Mesendoderm (in vitro differentiated cells): Measurements from ENCODE around the gene ARL4A. TPM values are rescaled to one million over a fixed set of nuclear protein-coding genes. Genes with fewer than 3 reads are reported as not detected.

Source experiments
- DNase-seq: peaks from one replicate; pipeline ENCODE4 v3.0.0; 2013
- H2AK5ac ChIP-seq: 2 replicates; pipeline ENCODE4 v1.6.1; 2013; ENCODE audit warnings: low read length, inconsistent platforms
- H2BK120ac ChIP-seq: 2 replicates; pipeline ENCODE4 v1.6.1; 2013; ENCODE audit warnings: low read depth, mild to moderate bottlenecking, low read length, moderate library complexity, mixed read lengths
- H2BK15ac ChIP-seq: replicated peaks from 2 replicates; pipeline ENCODE4 v1.6.1; 2013; ENCODE audit warnings: low read depth, mild to moderate bottlenecking, moderate library complexity
- H2BK5ac ChIP-seq: 2 replicates; pipeline ENCODE4 v1.6.1; 2013; ENCODE audit warnings: low read length, inconsistent platforms
- H3K18ac ChIP-seq: 2 replicates; pipeline ENCODE4 v1.6.1; 2013; ENCODE audit warnings: mild to moderate bottlenecking, low read length, mixed read lengths
- H3K23ac ChIP-seq: one replicate; pipeline ENCODE4 v1.6.1; 2013; ENCODE audit warnings: low read length
- H3K27ac ChIP-seq: 2 replicates; pipeline ENCODE4 v1.5.1; 2013; ENCODE audit warnings: low read depth, mild to moderate bottlenecking, inconsistent platforms, low read length, moderate library complexity
- H3K27me3 ChIP-seq: 2 replicates; pipeline ENCODE4 v1.6.1; 2013; ENCODE audit warnings: low read length, control low read depth, mild to moderate bottlenecking, inconsistent platforms; ENCODE audit not compliant: insufficient read depth, poor library complexity
- H3K36me3 ChIP-seq: 2 replicates; pipeline ENCODE4 v1.6.1; 2013; ENCODE audit warnings: low read length, inconsistent platforms; ENCODE audit not compliant: control insufficient read depth, insufficient read depth
- H3K4ac ChIP-seq: one replicate; pipeline ENCODE4 v1.6.1; 2013; ENCODE audit warnings: low read depth, mild to moderate bottlenecking, low read length, moderate library complexity
- H3K4me1 ChIP-seq: 2 replicates; pipeline ENCODE4 v1.6.1; 2013; ENCODE audit warnings: low read depth, low read length, inconsistent platforms; ENCODE audit not compliant: control insufficient read depth
- H3K4me2 ChIP-seq: 2 replicates; pipeline ENCODE4 v1.6.1; 2013; ENCODE audit warnings: low read length
- H3K4me3 ChIP-seq: 2 replicates; pipeline ENCODE4 v1.5.1; 2013; ENCODE audit warnings: mild to moderate bottlenecking, low read length
- H3K56ac ChIP-seq: one replicate; pipeline ENCODE4 v1.6.1; 2013; ENCODE audit warnings: low read length
- H3K79me1 ChIP-seq: 2 replicates; pipeline ENCODE4 v1.6.1; 2013; ENCODE audit warnings: low read length, inconsistent platforms
- H3K79me2 ChIP-seq: 2 replicates; pipeline ENCODE4 v1.6.1; 2013; ENCODE audit warnings: mild to moderate bottlenecking, low read length; ENCODE audit not compliant: control insufficient read depth, insufficient read depth
- H3K9ac ChIP-seq: 2 replicates; pipeline ENCODE4 v1.6.1; 2013; ENCODE audit warnings: low read length, inconsistent platforms
- H4K5ac ChIP-seq: one replicate; pipeline ENCODE4 v1.6.1; 2013; ENCODE audit warnings: low read length
- H4K8ac ChIP-seq: one replicate; pipeline ENCODE4 v1.6.1; 2013; ENCODE audit warnings: low read depth, mild to moderate bottlenecking, control low read depth, low read length, moderate library complexity
- WGBS: extraction: QIAGEN DNeasy Blood & Tissue Kit; methylation state at CpG from one replicate; pipeline ENCODE4 v1.1.7; 2013; ENCODE audit warnings: low lambda C conversion rate, missing lambda C conversion rate; ENCODE audit not compliant: insufficient coverage; ENCODE audit errors: extremely low coverage; 5-methylcytosine and 5-hydroxymethylcytosine counted together
- polyA plus RNA-seq, 2 experiments: library from polyadenylated mRNA; stranded (reverse); fragments of 200-250 nt; gene quantifications; one replicate each; pipeline ENCODE4 v1.2.3, GENCODE V29; 2013

Gene ARL4A
- polyA plus RNA-seq (2013, experiment 1 of 2) = 18.5 TPM
- polyA plus RNA-seq (2013, experiment 2 of 2) = 21.7 TPM

GRCh38 chr7:12686891-12687717 is at the start of gene ARL4A:
TSS of gene ARL4A (plus strand) at chr7:12687633. CDS start at chr7:12688255, 622 bp downstream.
- Histone ChIP-seq H3K27ac (peak within 1 kb of the TSS; percentile 77), H3K9ac (peak within 1 kb of the TSS; percentile 71), H3K4me3 (peak within 1 kb of the TSS; percentile 80), H3K23ac (no peak within 1 kb of the TSS), H2BK5ac (no peak within 1 kb of the TSS), H4K5ac (no peak within 1 kb of the TSS), H2BK15ac (no peak within 1 kb of the TSS), H2BK120ac (no peak within 1 kb of the TSS), H3K56ac (peak within 1 kb of the TSS; percentile 82), H3K79me1 (no peaks in the 10 kb centered on the region), H3K79me2 (peaks cover 10% of the 10 kb centered on the region), H3K4me2 (peak within 1 kb of the TSS; percentile 47), H2AK5ac (no peak within 1 kb of the TSS), H3K18ac (peak within 1 kb of the TSS; percentile 29), H3K36me3 (no peaks in the 10 kb centered on the region), H4K8ac (no peak within 1 kb of the TSS), H3K27me3 (no peaks in the 10 kb centered on the region), H3K4ac (peak within 1 kb of the TSS; percentile 64), H3K4me1 (no peaks in the 10 kb centered on the region)
- no CpG with 5 or more reads among the region's 73 CpGs for WGBS
- DNase-seq = peak; percentile 98

- Histone ChIP-seq H3K18ac (no peak overlapping the region), H3K4me3 (no peak overlapping the region), H2BK5ac (no peak overlapping the region), H3K9ac (no peak overlapping the region), H4K5ac (no peak overlapping the region), H4K8ac (no peak overlapping the region), H3K27ac (no peak overlapping the region), H3K79me2 (no peaks in the 10 kb centered on the region), H3K56ac (no peak overlapping the region), H3K27me3 (no peaks in the 10 kb centered on the region), H3K4me2 (no peak overlapping the region), H3K79me1 (no peaks in the 10 kb centered on the region), H3K4ac (no peak overlapping the region), H2AK5ac (no peak overlapping the region), H3K36me3 (no peaks in the 10 kb centered on the region), H2BK15ac (no peak overlapping the region), H3K23ac (no peak overlapping the region), H2BK120ac (no peak overlapping the region), H3K4me1 (no peaks in the 10 kb centered on the region)
- WGBS = no CpG with 5 or more reads among the region's 4 CpGs
- no peak for DNase-seq
Observed at GRCh38 chr7:12637819-12638592, 49.4 kb upstream of the ARL4A start.

GRCh38 chr7:12638851-12639456 is 48.5 kb upstream of the ARL4A start:
- H3K9ac ChIP-seq = no peak overlapping the region
- H3K79me2 ChIP-seq = no peaks in the 10 kb centered on the region
- H3K4me1 ChIP-seq = no peaks in the 10 kb centered on the region
- H3K79me1 ChIP-seq = no peaks in the 10 kb centered on the region
- H2AK5ac ChIP-seq = no peak overlapping the region
- no peak overlapping the region for H2BK15ac ChIP-seq
- no peaks in the 10 kb centered on the region for H3K36me3 ChIP-seq
- no peak overlapping the region for H3K18ac ChIP-seq
- no peak overlapping the region for H4K8ac ChIP-seq
- no peak overlapping the region for H3K27ac ChIP-seq
- H3K4me3 ChIP-seq = no peak overlapping the region
- H3K4me2 ChIP-seq = no peak overlapping the region
- H3K56ac ChIP-seq = no peak overlapping the region
- H3K23ac ChIP-seq = no peak overlapping the region
- H3K27me3 ChIP-seq = no peaks in the 10 kb centered on the region
- H3K4ac ChIP-seq = no peak overlapping the region
- no CpG with 5 or more reads among the region's 6 CpGs for WGBS
- no peak overlapping the region for H2BK5ac ChIP-seq
- peak; percentile 16 for DNase-seq
- H4K5ac ChIP-seq = no peak overlapping the region
- no peak overlapping the region for H2BK120ac ChIP-seq

- no peak overlapping the region for H3K23ac ChIP-seq
- H3K27ac ChIP-seq = no peak overlapping the region
- no peak overlapping the region for H2BK120ac ChIP-seq
- no peak overlapping the region for H3K4ac ChIP-seq
- H3K56ac ChIP-seq = no peak overlapping the region
- no peak overlapping the region for H2AK5ac ChIP-seq
- H4K8ac ChIP-seq = no peak overlapping the region
- no peak overlapping the region for H2BK15ac ChIP-seq
- H3K79me2 ChIP-seq = no peaks in the 10 kb centered on the region
- no peak overlapping the region for H3K18ac ChIP-seq
- H3K4me3 ChIP-seq = no peak overlapping the region
- no CpG with 5 or more reads among the region's 7 CpGs for WGBS
- H2BK5ac ChIP-seq = no peak overlapping the region
- H4K5ac ChIP-seq = no peak overlapping the region
- H3K79me1 ChIP-seq = no peaks in the 10 kb centered on the region
- H3K4me2 ChIP-seq = no peak overlapping the region
- H3K27me3 ChIP-seq = no peaks in the 10 kb centered on the region
- DNase-seq = no peak
- no peaks in the 10 kb centered on the region for H3K36me3 ChIP-seq
- H3K4me1 ChIP-seq = no peaks in the 10 kb centered on the region
- no peak overlapping the region for H3K9ac ChIP-seq
Observed at GRCh38 chr7:12640299-12641096, 46.9 kb upstream of the ARL4A start.

GRCh38 chr7:12641196-12641595 is 46.2 kb upstream of the ARL4A start:
- Histone ChIP-seq H2BK120ac (no peak overlapping the region), H2BK15ac (no peak overlapping the region), H3K4ac (no peak overlapping the region), H4K5ac (no peak overlapping the region), H3K36me3 (no peaks in the 10 kb centered on the region), H3K79me2 (no peaks in the 10 kb centered on the region), H4K8ac (no peak overlapping the region), H2AK5ac (no peak overlapping the region), H3K23ac (no peak overlapping the region), H3K56ac (no peak overlapping the region), H3K27ac (no peak overlapping the region), H3K18ac (no peak overlapping the region), H3K27me3 (no peaks in the 10 kb centered on the region), H3K4me1 (no peaks in the 10 kb centered on the region), H3K79me1 (no peaks in the 10 kb centered on the region), H3K4me3 (no peak overlapping the region), H3K9ac (no peak overlapping the region), H2BK5ac (no peak overlapping the region), H3K4me2 (no peak overlapping the region)
- no CpG with 5 or more reads among the region's 3 CpGs for WGBS
- no peak for DNase-seq
